NCI-H1694 (cell line): ENCODE results near the gene PAPOLA.
"Not testable (repeated sequence)": the region's sequence is repeated elsewhere in the genome, so short reads cannot be mapped to it uniquely, and the experiment has no call there.

Experiments used
- DNase-seq: peaks from one replicate; lab custom pipeline; 2025; lab: John Stamatoyannopoulos, UW

Gene PAPOLA

GRCh38 chr14:96501740-96502620 is at the start of gene PAPOLA:
PAPOLA (plus strand) TSS chr14:96502382; CDS start chr14:96502593, 211 bp downstream.
- DNase-seq, result peak; percentile 99

- no peak for DNase-seq
Measured at GRCh38 chr14:96452684-96453083, 49.5 kb upstream of the PAPOLA start.

- DNase-seq, result no peak
Measured at GRCh38 chr14:96455588-96455987, 46.6 kb upstream of the PAPOLA start.

- no peak for DNase-seq
Measured at GRCh38 chr14:96459851-96460250, 42.3 kb upstream of the PAPOLA start.

GRCh38 chr14:96461950-96462798 is 40.0 kb upstream of the PAPOLA start:
- DNase-seq, result no peak

DNA sequence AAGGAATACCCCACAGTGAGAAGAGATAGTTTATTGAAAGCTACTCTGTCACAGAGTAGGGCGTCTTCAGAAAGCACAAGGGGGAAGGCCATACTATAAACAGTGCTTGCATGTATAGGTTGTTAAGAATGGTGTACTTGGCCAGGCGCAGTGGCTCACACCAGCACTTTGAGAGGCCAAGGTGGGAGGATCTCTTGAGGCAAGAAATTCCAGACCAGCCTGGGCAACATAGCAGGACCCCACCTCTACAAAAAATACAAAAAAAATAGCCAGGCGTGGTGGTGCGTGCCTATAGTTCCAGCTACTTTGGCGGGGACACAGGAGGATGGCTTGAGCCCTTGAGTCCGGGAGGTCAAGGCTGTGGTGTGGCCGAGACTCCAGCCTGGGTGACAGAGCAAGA is 38.0 kb upstream of the PAPOLA start:
- no peak for DNase-seq

- no peak for DNase-seq
Measured at GRCh38 chr14:96466918-96467317, 35.3 kb upstream of the PAPOLA start.

- DNase-seq, result no peak
Measured at GRCh38 chr14:96470331-96470730, 31.9 kb upstream of the PAPOLA start.

DNA sequence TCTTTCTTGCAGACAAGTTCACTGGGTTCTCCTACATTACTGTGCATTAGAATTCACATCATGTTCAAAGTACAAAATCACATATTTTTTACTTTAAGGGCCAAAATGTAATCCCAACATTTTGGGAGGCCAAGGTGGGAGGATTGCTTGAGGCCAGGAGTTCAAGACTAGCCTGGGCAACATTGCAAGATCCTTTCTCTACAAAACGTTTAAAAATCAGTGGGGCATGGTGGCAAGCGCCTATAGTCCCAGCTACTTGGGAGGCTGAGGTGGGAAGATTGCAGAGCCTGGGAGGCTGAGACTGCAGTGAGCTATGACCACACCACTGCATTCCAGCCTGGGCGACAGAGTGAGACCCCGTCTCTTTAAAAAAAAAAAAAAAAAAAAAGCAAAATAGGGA is 31.2 kb upstream of the PAPOLA start:
- not testable (repeated sequence) for DNase-seq

- DNase-seq, result no peak
Measured at GRCh38 chr14:96478119-96478518, 24.1 kb upstream of the PAPOLA start.

- DNase-seq, result no peak
Measured at GRCh38 chr14:96479435-96480146, 22.6 kb upstream of the PAPOLA start.

DNA sequence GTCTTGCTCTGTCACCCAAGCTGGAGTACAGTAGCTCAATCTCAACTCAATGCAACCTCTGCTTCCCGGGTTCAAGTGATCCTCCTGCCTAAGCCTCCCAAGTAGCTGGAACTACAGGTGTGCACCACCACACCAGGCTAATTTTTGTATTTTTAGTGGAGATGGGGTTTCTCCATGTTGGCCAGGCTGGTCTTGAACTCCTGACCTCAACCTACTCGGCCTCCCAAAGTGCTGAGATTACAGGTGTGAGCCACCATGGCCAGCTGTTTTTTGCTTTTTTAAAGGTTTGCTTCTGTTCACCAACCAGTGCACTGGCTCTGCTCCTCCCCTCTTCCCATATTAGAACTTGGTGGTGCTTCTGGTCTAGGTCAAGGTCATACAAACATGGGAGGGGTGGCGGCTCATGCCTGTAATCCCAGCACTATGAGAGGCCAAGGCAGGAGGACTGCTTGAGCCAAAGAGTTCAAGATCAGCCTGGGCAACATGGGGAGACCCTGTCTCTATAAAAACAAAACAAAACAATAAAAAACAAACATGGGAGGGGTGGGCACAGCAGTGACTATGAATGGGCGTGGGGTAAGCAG is 20.4 kb upstream of the PAPOLA start:
- no peak for DNase-seq

- DNase-seq, result no peak
Measured at GRCh38 chr14:96482986-96483385, 19.2 kb upstream of the PAPOLA start.

GRCh38 chr14:96484399-96484798 is 17.8 kb upstream of the PAPOLA start:
- DNase-seq, result no peak

DNA sequence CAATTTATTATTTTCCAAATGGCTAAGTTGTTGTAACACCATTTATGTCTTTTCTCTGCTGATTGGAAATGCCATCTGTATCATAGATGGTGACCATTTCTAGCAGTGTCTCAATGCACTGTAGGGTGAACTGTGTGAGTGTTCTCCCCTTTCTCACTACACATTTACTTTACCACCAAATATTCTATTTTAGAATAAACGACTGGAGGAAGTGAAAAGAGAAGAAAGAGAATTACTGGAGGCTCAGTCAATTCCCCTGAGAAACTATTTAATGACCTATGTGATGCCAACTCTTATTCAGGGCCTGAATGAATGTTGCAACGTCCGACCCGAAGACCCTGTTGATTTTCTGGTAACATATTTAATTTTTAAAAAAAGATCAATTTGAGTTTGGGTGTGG is 15.5 kb upstream of the PAPOLA start:
- DNase-seq, result no peak

- DNase-seq, result no peak
Measured at GRCh38 chr14:96489327-96489726, 12.9 kb upstream of the PAPOLA start.

DNA sequence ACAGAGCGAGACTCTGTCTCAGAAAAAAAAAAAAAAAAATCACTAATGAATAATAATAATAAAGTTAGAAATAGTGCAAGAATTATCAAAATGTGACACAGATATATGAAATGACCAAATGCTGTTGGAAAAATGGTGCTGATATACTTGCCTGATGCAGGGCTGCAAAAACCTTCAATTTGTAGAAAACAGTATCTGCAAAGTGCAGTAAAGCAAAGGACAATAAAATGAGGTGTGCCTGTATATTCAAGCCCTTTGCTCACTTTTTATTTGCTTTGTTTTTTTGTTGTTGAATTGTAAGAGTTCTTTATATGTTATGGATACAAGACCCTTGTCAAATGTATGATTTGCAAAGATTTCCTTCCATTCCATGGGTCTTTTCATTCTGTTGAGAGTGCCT is 9.0 kb upstream of the PAPOLA start:
- no peak for DNase-seq

DNA sequence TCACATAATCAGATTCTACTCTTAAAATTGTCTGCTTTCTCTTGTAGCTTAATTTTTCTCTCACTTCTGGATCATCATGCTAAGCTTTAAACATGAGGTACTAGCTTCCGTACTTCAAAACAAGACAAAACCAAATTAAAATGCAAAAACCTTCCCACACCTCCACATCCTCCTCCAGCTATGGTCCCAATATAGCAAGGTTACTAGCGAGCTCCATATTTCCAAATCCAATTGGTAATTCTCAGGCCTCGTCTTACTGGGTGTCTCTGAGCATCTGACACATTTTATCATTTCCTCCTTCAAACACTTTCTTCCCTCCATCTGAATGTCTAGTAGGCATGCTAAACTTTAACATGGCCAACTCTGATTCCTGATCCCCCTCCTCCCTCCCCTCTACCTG is 7.9 kb upstream of the PAPOLA start:
- no peak for DNase-seq

DNA sequence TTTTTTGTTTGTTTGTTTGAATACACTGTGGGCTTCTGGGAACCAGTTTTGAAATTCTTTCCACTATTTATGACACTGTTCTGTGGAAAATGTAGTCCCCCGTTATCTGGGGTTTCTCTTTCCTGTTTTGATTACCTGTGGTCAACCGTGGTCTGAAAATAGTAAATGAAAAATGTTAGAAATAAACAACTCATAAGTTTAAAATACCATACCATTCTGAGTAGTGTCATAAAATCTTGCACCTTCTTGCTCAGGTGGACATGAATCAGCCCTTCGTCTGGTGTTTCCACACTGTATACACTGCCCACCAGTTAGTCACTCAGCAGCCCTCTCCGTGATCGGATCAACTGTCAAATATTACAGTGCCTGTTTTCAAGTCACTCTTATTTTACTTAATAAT is 5.1 kb upstream of the PAPOLA start:
- no peak for DNase-seq

DNA sequence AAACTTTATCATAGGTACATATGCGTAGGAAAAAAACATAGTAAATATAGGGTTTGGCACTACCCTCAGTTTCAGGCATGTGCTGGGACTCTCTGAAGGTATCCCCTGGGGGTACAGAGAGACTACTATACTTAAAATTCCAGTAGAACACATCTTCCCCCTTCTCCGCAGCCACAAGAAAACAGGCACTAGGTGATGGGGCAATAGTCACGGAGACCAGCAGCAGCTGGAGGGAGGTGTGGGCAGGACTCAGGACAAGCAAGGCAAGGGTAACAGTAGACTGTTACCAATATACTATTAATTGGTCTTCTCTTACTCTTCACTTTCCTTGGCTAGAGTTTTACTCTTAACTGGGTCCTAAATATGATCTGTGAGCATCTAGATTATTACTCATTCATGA is 4.6 kb upstream of the PAPOLA start:
- DNase-seq, result no peak

DNA sequence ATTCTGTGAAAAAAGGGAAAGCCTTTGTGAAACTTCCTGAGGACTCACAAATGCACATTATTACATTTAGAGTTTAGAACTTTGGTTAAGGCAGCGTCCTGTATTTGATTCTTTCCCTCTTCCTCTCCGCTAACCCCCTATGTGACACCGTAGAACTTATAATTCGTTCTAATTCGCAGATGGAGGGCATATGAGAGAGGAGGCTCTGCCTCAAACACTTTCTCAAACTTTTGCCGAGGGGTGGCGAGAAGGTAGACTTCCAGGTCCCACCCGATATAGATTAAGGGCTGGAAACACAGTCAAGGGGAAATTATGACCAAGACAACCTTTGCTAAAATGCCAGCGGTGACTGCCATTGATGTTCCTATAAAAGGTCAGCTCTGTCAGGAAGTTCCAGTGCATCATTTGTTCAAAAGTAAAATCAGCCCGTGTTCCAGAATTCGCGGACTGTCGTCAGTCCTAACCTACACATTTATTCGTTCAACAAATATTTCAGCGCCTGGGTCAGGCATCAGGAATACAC is 904 bp upstream of the PAPOLA start:
- DNase-seq, result no peak
